Measurements from ENCODE around the gene PDE6C. TPM values are rescaled to one million over a fixed set of nuclear protein-coding genes. Genes with fewer than 3 reads are reported as not detected.
A peak's percentile ranks its signal among the peaks of the same experiment; 100 is the strongest.
"Not testable (repeated sequence)": the region's sequence is repeated elsewhere in the genome, so short reads cannot be mapped to it uniquely, and the experiment has no call there.

Gene PDE6C
- total RNA-seq, 1 donor from 2014 or later: not detected

DNA sequence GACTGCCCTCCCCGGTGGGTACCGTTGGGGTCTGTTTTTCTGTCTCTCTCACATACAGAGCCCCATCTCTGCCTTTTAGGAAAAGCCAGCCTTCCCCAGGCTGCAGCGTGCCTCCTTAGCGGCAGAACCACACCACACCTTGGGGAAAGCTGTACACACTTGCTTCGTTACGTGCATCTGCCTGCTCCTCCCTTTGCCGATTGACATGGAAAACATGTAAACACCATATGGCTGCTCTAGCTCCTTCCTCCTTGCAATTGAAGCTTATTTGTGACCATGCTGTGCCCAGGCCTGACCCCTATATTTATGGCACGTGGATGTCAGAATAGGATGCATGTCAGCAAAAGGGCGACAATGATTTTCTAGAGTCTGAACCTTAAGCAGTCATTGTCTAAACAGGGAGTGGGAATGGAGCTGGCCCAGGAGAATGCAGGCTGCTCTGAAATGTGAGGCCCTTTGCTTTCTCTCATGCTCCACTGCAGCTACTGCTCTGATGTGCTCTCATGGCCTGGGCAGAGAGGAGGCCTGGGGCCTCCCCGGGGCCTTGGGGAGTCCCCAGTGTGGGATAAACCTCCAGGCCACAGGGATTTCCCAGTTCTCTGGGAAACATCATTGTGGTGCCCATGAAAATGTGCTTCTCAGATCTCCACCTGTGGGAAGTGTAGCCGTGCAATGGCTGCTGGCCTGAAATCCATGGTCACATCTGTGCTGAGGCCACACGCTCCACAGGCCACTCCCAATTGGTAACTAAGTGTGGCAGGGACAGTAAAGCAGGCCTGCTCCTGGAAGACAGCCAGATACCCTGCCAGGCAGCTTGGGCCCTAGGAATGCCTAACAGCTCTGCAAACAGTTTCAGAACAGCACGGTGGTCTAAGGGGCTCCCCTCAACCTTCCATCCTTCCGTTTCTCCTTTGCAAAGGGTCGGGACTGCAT is 18.6 kb downstream of the PDE6C start:
- DNase-seq: peak; percentile 32

DNA sequence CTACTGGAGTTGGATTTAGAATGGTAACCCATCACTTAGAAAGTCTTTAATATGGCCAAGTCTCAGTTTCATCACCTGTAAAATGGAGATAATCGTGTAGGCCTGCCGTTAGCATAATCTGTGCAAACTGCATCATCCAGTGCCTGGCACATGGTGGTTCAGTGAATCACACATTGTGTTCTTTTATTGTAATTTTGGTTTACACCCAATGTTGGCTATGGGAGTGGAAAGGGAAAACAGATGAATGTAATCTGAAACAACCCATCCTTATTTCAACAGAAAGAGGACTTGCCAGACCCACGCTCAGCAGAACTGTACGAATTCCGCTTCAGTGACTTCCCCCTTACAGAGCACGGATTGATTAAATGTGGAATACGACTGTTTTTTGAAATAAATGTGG is 27.5 kb downstream of the PDE6C start:
- DNase-seq: no peak

DNA sequence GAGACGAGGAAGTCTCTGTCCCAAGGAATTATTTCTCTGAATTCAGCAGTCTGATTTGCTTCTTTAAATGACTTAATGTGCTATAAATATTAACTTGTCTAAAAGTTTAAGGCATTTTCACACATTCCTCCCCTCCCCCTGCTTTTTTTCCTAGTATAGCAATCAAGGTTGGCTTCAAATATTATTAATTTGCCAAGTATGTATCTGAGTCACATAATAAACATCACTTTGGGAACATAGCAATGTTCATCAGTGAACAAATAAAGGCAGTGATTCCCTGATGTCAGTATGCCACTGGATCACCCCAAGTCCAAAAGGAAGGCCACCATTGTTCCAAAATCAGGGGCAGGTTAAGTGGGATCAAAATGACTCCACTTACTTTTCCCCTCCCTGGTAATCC is 40.5 kb downstream of the PDE6C start:
- no peak for DNase-seq

DNA sequence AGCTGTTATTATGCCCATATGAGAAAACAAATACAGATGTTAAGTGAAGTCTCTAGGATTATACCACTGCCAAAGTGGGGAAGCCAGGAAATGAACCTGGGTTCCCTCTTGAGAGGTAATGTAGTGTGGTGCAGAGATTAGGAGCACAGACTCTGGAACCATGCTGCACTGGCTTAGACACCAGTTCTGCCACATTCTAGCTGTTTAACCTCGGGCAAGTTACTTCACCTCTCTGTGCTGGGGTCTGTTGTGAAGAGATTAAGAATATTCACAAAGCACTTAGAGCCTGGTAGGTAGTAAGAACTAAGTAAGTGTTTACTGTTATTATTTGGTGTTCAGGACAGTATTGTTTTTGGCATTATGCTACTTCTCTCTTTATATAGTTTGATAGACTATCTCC is 41.9 kb downstream of the PDE6C start:
- no peak for DNase-seq

DNA sequence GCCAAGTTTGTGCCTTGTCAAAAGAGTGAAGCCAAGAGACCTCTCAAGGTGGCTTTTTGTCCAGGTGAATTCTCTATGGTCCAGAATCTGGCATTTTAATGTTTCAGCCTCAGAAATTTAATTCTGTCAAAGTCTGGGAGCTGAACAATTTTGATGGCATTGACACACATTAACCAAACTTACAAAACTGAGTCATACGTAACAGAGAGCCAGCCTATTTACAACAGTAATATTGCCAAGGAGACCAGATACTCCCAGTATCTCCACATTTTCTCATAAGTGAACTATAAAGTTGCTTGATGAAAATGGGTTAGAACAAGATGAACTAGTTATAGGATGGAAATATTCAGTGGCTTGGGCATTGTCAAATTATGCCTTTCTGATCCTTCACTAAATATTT is 43.8 kb downstream of the PDE6C start:
- DNase-seq: no peak

- DNase-seq: no peak
Observed at GRCh38 chr10:93657757-93658156, 45.4 kb downstream of the PDE6C start.

GRCh38 chr10:93666030-93666429 is 53.7 kb downstream of the PDE6C start:
- no peak for DNase-seq

DNA sequence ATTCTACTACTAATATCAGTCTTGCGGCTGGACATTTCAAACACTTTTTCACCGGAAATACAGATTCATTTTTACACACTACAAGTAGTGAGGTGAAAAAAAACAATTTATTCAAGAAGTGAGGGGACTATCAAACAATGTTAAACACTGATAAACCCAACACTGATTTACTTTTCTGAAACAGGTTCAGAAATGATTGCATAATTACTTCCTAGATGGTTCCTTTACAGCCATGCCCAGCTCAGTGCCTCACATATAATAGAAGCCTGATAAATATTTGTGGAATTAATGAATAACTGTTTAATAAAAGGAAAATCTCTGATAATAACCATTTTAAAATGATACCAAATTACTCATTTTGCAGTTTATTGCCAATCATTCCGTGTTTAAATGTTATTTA is 55.5 kb downstream of the PDE6C start:
- no peak for DNase-seq

DNA sequence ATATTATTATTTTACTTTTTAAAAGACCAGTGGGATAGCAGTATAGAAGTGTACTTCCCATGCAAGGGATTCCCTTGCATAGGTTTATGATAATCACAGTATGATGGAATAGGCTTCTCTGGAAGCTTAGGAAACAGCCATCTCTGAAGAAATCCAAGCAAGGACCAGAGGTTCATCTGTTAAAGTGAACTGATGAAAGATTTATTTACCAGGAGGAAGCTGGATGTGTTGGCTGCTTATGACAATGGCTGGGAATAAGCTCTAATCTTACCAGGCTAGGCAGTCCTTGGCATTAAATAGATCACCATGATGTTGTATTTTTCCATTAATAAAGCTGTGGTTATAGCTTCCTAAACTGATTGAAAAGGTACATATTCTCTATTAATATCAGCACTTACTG is 58.0 kb downstream of the PDE6C start:
- no peak for DNase-seq

- DNase-seq: no peak
Observed at GRCh38 chr10:93671042-93671441, 58.7 kb downstream of the PDE6C start.

GRCh38 chr10:93672022-93672678 is 59.8 kb downstream of the PDE6C start:
- no peak for DNase-seq

GRCh38 chr10:93672890-93673289 is 60.6 kb downstream of the PDE6C start:
- no peak for DNase-seq

GRCh38 chr10:93673791-93674190 is 61.5 kb downstream of the PDE6C start:
- DNase-seq: no peak

- no peak for DNase-seq
Observed at GRCh38 chr10:93678386-93678785, 66.0 kb downstream of the PDE6C start.

DNA sequence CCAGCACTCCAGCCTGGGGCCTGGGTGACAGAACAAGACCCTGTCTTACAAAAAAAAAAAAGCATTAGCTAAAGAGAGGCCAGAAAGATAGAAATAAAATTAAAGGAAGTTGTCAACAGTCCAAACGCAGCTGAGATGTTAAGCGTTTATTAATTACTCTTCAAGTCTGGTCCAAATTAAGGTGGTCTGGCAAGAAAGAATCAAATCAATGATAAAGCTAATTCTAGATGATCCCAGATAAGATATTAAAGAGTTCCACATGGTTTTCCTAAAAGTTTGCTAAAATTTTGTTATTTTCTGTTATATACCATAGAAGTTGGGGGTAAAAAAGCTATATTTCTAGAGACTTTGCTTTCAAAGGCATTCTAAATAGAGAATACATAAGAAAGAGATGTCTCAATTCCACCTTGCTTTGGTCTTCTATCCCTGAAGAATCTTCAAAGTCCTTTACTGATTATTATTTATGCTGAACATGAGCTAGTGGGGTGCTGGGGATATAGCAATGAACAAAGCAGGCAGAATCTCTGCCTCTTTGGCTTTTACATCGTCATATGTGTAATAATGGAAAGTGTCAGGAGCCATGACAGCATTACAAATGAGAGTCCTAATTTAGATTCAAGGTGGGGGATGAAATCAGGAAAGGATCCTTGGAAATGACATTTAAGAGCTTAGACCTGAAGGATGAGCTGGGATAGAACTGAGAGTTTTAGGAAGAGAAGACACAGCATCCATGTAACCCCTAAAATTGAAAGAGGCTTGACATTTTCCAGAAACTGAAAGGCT is 66.7 kb downstream of the PDE6C start:
- DNase-seq: no peak

GRCh38 chr10:93680412-93681047 is 68.2 kb downstream of the PDE6C start:
- DNase-seq: peak; percentile 66

DNA sequence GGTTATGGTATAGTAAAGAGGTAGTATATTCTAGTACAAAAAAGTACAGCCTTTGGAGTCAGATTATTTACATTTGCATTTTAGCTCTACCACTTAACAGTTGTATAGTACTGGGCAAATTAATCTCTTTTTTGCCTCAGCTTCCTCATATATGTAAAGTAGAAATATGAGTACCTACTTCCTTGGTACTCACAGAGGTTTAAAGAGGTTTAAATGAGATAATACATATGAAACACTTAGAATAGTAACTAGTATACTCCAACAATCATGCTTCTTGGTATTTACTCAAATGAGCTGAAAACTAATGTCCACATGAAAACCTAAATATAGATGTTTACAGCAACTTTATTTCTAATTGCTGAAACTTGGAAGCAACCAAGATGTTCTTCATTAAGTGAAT is 75.4 kb downstream of the PDE6C start:
- no peak for DNase-seq

- DNase-seq: peak; percentile 65
Observed at GRCh38 chr10:93695740-93696139, 83.4 kb downstream of the PDE6C start.

DNA sequence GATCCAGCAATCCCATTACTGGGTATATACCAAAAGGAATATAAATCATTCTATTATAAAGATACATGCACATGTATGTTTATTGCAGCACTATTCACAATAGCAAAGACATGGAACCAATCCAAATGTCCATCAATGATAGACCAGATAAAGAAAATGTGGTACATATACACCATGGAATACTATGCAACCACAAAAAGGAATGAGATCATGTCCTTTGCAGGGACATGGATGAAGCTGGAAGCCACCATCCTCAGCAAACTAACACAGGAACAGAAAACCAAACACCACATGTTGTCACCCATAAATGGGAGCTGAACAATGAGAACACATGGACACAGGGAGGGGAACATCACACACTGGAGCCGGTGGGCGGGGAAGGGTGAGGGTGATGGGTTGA is 84.2 kb downstream of the PDE6C start:
- not testable (repeated sequence) for DNase-seq

GRCh38 chr10:93697207-93697606 is 84.9 kb downstream of the PDE6C start:
- DNase-seq: no peak

DNA sequence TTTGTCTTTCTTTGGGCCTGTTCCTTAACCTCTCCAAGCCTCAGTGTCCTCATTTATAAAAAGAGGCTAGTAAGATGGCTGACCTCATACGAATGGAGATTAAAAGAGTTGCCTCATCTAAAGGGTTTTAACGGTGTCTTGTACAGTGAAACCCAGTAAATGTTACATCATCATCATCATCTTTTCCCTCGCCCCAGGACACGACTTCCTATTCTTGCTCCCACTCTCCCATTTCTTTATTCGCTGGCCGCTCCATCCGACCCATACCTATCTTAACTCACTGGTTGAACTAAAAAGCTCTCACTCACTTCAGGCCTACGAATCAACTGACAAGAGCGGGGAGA is 89.5 kb downstream of the PDE6C start:
- DNase-seq: no peak

- peak; percentile 97 for DNase-seq
Observed at GRCh38 chr10:93702210-93703001, 90.1 kb downstream of the PDE6C start, which contains the start of gene FRA10AC1. Gene FRA10AC1, minus strand, starts transcription at chr10:93702592. Its CDS starts 2,486 bp downstream, at chr10:93700106.

All from tongue (tissue), 2 donors.